Germinal center (tissue), 1 donor: ENCODE data around the gene C5orf24.
A peak's percentile ranks its signal among the peaks of the same experiment; 100 is the strongest.
"Not testable (repeated sequence)": the region's sequence is repeated elsewhere in the genome, so short reads cannot be mapped to it uniquely, and the experiment has no call there.

Experiments
- DNase-seq: peaks from one replicate; pipeline ENCODE4 v3.0.0; 2012; ENCODE audit warnings: mixed read lengths, low spot score

The C5orf24 gene

GRCh38 chr5:134845852-134846640, at the start of gene C5orf24:
TSS of gene C5orf24 (plus strand) at chr5:134845968. CDS start at chr5:134854901, 8,933 bp downstream.
- DNase-seq = peak; percentile 93

- no peak for DNase-seq
Observed at GRCh38 chr5:134798468-134798867, 47.3 kb upstream of the C5orf24 start.

GRCh38 chr5:134803821-134804220, 41.9 kb upstream of the C5orf24 start:
- no peak for DNase-seq

GRCh38 chr5:134813407-134813806, 32.4 kb upstream of the C5orf24 start:
- no peak for DNase-seq

- DNase-seq = peak; percentile 34
Observed at GRCh38 chr5:134813827-134814226, 31.9 kb upstream of the C5orf24 start.

GRCh38 chr5:134817006-134817405, 28.8 kb upstream of the C5orf24 start:
- no peak for DNase-seq

- DNase-seq = no peak
Observed at GRCh38 chr5:134818776-134819175, 27.0 kb upstream of the C5orf24 start.

- DNase-seq = no peak
Observed at GRCh38 chr5:134819407-134819963, 26.3 kb upstream of the C5orf24 start.

- no peak for DNase-seq
Observed at GRCh38 chr5:134821841-134822240, 23.9 kb upstream of the C5orf24 start.

- no peak for DNase-seq
Observed at GRCh38 chr5:134824681-134825080, 21.1 kb upstream of the C5orf24 start.

GRCh38 chr5:134825212-134825611, 20.6 kb upstream of the C5orf24 start:
- no peak for DNase-seq

- no peak for DNase-seq
Observed at GRCh38 chr5:134833340-134834032, 12.3 kb upstream of the C5orf24 start.

- no peak for DNase-seq
Observed at GRCh38 chr5:134835623-134836022, 10.1 kb upstream of the C5orf24 start.

GRCh38 chr5:134837530-134838181, 8.1 kb upstream of the C5orf24 start:
- no peak for DNase-seq

GRCh38 chr5:134838361-134838760, 7.4 kb upstream of the C5orf24 start:
- not testable (repeated sequence) for DNase-seq

- no peak for DNase-seq
Observed at GRCh38 chr5:134840811-134841210, 5.0 kb upstream of the C5orf24 start.

- no peak for DNase-seq
Observed at GRCh38 chr5:134844252-134844651, 1.5 kb upstream of the C5orf24 start.

- no peak for DNase-seq
Observed at GRCh38 chr5:134845335-134845851, 375 bp upstream of the C5orf24 start.

GRCh38 chr5:134846641-134846960, 833 bp downstream of the C5orf24 start:
- peak; percentile 14 for DNase-seq

- not testable (repeated sequence) for DNase-seq
Observed at GRCh38 chr5:134849434-134849933, 3.7 kb downstream of the C5orf24 start.

- DNase-seq = no peak
Observed at GRCh38 chr5:134851307-134851923, 5.6 kb downstream of the C5orf24 start.

- DNase-seq = not testable (repeated sequence)
Observed at GRCh38 chr5:134856465-134856864, 10.7 kb downstream of the C5orf24 start.
